Fibroblast of the aortic adventitia (primary cell): ENCODE results near the gene AUNIP. TPM values are rescaled to one million over a fixed set of nuclear protein-coding genes. Genes with fewer than 3 reads are reported as not detected.

Experiments used
- DNase-seq: peaks from one replicate; pipeline ENCODE4 v3.0.0-alpha.2; 2010; ENCODE audit warnings: low read depth
- H3K4me3 ChIP-seq: 2 replicates; pipeline ENCODE4 v1.5.1; 2011; ENCODE audit warnings: low read depth, mild to moderate bottlenecking, control low read depth, low read length, moderate library complexity
- total RNA-seq: library from RNA; depleted of rRNA; stranded (reverse); fragments of >200 nt; gene quantifications from 2 replicates; pipeline ENCODE4 v1.2.3, GENCODE V29; 2012; ENCODE audit warnings: low replicate concordance
- TF ChIP-seq, protein P1 (sequence below): IDR thresholded peaks from 2 replicates; pipeline ENCODE4 v1.5.1; 2011; ENCODE audit warnings: mild to moderate bottlenecking, low read length, control low read depth, inconsistent platforms; ENCODE audit not compliant: insufficient read depth

The AUNIP gene
- total RNA-seq, 1 donor = 4.8 TPM

DNA sequence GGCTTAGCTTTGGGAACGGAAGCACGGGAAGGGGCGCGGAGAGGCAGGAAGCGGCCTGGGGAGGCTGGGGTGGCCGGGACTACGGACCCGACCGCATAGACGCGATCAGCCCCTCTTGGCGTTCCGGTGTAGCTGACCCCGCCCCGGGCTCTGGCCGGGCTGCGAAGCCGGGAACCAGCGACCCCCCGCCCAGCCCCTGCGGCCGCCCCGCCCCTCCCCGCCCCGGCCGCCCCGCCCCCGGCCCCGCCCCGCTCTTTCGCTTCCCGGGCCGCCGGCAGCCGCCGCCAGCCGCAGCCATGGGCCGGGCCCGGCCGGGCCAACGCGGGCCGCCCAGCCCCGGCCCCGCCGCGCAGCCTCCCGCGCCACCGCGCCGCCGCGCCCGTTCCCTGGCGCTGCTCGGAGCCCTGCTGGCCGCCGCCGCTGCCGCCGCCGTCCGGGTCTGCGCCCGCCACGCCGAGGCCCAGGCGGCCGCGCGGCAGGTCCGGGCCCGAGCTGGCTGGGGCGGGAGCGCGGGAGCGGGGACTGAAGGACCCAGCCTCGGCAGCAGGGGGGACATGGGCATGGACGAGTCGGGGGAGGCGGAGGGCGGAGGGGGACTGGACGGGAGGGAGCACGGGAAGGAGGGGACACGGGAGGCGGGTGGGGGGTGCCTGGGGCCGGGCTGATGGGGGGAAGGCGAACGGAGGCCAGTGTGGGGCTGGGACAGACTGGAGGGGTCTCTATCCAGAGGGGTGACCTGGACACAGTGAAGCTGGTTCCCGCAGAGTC is 59.1 kb downstream of the AUNIP start, which contains the start of gene SELENON:
Gene SELENON (plus strand): TSS at position 259 of the 768 bp plus-strand sequence. CDS start 38 bp downstream, at position 297.
- H3K4me3 ChIP-seq = peak within 1 kb of the TSS; percentile 77
- peak; percentile 42 for DNase-seq
- TF ChIP-seq, protein P1, sequence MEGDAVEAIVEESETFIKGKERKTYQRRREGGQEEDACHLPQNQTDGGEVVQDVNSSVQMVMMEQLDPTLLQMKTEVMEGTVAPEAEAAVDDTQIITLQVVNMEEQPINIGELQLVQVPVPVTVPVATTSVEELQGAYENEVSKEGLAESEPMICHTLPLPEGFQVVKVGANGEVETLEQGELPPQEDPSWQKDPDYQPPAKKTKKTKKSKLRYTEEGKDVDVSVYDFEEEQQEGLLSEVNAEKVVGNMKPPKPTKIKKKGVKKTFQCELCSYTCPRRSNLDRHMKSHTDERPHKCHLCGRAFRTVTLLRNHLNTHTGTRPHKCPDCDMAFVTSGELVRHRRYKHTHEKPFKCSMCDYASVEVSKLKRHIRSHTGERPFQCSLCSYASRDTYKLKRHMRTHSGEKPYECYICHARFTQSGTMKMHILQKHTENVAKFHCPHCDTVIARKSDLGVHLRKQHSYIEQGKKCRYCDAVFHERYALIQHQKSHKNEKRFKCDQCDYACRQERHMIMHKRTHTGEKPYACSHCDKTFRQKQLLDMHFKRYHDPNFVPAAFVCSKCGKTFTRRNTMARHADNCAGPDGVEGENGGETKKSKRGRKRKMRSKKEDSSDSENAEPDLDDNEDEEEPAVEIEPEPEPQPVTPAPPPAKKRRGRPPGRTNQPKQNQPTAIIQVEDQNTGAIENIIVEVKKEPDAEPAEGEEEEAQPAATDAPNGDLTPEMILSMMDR = no peak

DNA sequence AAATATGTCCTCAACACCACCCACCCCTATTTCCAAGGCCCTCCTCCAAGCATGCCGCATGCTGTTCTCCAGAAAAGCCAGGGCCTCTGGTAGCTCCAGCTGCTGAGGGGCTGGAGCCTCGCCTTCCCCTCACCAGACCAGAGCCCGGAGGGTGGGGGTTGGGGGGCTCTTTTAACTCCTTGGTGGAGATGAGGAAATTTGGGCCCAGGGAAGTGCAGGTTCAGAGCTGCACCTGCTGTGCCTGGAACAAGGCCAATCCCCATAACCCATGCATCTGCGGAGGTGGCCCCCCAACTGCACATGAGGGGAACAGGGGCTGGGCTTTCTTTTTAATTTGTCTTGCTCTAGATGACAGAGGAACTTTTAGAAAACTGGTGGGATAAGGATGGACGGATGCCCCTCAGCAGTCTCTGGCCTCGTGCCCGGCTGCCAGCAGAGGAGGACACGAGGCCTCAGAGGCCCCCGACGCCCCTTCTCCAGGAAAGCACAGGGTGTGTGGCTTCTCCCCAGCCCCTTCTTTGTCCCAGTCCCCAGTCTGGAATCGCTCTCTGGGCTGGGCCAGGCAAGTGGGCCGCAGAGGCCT is 59.8 kb downstream of the AUNIP start:
- TF ChIP-seq, protein P1 = no peak
- H3K4me3 ChIP-seq = peak overlapping the region; percentile 63
- DNase-seq = no peak

DNA sequence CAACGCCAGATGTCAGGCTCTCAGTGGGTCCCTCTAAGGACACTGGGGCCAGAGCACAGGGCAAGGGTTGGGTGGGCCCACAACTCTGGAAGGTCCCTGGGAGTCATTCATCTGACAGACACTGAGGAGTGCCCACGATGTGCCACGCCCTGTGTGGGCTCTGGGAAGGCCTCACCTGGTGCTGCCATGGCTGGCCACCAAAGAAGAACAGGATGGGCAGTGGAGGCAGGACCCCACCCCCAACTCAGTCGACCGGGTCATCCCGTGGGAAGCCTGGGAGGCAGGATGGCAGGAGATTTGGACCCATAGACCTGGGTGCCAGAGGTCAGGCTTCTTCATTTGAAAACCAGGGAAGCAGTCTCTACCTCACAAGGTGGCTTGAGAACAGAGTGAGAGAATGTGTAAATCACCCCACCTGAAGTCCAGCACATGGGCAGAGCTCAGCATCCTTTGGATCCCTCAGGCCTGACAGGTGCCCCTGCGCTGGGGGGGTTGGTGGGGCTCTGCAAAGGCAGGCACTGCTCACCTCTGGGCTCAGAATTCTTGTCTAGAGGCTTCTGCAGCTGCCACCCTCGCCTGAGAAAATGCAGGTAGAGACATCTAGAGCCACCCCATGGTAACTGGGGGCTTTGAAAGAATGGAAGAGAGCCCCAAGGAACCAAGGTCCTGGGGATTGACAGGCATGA is 60.4 kb downstream of the AUNIP start:
- DNase-seq = no peak
- H3K4me3 ChIP-seq = no peak overlapping the region
- TF ChIP-seq, protein P1 = no peak

DNA sequence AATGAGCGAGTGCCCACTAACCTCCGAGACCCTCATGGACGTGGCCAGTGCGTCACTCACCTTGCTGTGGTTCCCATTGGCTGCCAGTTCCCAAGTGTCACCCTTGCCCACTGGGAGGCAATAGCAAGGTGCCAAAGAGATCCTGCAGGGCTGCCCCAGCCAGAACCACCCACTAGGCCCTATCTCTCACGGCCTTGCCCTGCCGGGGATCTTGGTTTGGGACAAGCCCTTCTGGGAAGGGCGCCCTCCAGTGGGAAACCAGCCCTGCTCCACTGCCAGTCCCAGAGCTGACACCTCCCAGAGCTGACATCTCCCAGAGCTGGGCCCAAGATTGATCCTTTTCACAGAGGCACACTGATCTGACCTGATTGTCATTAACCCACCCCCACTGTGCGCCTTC is 61.3 kb downstream of the AUNIP start:
- no peak overlapping the region for H3K4me3 ChIP-seq
- DNase-seq = peak; percentile 20

DNA sequence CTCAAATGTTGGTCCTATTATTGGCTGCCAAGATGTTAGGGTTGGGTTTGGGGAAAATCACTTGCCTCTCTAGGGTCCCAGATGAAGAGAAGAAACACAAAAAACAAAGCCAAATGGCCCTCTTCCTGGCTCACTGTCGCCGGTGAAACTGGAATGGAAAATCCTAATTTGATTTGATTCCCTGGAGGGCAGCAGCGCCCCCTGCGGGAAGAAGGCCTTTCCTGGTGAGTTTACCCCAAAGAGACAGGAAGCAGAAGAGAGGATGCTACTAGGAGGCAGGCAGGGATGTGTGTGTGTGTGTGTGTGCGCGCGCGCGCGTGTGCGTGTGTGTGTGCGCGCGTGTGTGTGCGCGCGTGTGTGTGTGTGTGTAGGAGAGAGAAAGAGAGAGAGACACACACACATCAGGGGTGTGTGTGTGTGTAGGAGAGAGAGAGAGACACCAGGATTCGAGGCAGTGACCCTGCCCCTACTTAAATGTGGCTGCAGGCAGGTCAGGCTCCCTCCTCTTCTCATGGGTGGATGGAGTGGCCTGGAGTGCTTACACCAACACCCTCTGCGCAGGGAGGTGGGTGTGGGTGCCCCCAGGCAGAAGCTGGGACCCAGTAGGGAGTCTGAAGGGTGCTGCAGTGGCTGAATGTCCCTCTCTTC is 62.3 kb downstream of the AUNIP start:
- peak; percentile 81 for DNase-seq
- TF ChIP-seq, protein P1 = peak; percentile 94

More for the DNA sequence above, 61.3 kb downstream of the AUNIP start:
- TF ChIP-seq, protein P1 = peak; percentile 59

More for the DNA sequence above, 62.3 kb downstream of the AUNIP start:
- H3K4me3 ChIP-seq = no peak overlapping the region
